ENCODE measurements around the gene B4GALT7.

DNA sequence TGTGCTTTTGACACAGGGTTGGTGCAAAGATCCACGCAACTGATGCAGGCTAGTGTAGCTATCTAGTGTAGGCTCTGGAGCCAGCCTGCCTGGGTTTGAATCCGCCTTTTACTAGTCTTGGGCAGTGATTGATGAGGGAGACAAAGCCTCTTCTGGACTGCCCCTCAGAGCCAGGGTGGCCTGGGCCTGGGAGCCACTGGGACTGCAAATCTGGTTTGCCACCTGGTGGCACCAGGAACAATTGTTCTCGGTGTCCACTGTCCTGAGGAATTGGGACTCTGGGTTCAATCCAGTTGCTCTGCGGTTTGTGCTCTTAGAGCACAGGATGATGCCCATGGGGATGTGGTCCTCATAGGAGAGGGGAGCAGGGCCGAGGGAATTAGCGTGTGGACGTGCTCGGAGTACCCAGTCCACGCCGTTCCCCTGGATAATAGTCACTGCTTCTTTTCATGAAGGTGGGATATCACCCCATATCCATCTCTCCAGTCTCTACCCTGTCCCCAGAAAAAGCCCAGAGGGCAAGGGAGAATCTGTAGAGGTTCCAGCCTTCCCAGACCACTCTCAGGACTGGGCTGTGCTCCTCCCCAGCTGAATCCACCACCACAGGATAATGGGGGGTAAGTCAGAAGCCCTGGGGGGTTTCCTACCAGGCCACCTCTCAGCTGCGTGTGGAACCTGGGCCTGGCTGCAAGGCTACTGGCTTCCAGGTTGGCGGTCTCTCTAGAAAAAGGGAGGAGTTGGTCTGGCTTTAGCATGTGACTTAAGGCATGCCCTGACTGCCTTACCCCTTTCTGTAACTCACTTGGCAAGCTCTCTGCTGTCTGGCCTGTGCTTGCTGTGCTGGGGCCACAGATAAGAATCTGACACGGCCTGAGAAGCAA lies 1.9 kb downstream of the B4GALT7 start:
- no peak for TF ChIP-seq POLR2A (IDR thresholded peaks at IDR 0.05)
- TF ChIP-seq, protein P1, sequence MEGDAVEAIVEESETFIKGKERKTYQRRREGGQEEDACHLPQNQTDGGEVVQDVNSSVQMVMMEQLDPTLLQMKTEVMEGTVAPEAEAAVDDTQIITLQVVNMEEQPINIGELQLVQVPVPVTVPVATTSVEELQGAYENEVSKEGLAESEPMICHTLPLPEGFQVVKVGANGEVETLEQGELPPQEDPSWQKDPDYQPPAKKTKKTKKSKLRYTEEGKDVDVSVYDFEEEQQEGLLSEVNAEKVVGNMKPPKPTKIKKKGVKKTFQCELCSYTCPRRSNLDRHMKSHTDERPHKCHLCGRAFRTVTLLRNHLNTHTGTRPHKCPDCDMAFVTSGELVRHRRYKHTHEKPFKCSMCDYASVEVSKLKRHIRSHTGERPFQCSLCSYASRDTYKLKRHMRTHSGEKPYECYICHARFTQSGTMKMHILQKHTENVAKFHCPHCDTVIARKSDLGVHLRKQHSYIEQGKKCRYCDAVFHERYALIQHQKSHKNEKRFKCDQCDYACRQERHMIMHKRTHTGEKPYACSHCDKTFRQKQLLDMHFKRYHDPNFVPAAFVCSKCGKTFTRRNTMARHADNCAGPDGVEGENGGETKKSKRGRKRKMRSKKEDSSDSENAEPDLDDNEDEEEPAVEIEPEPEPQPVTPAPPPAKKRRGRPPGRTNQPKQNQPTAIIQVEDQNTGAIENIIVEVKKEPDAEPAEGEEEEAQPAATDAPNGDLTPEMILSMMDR (IDR thresholded peaks at IDR 0.05) = peak in 2 of 4 donors; percentile 15 to 18
